AG08396 (cell line): ENCODE results near the gene ARHGAP24.
A peak's percentile ranks its signal among the peaks of the same experiment; 100 is the strongest.
"Not testable (repeated sequence)": the region's sequence is repeated elsewhere in the genome, so short reads cannot be mapped to it uniquely, and the experiment has no call there.

Source experiments
- DNase-seq: peaks from one replicate; pipeline ENCODE4 v3.0.0; 2012; ENCODE audit warnings: low spot score, mixed read lengths

The ARHGAP24 gene

DNA sequence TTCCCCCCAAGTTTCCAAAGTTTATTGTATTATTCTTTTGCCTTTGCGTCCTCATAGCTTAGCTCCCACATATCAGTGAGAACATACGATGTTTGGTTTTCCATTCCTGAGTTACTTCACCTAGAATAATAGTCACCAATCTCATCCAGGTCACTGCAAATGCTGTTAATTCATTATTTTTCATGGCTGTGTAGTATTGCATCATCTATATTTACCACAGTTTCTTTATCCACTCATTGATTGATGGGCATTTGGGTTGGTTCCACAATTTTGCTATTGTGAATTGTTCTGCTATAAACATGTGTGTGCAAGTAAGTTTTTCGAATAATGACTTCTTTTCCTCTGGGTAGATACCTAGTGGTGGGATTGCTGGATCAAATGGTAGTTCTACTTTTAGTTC, 43.6 kb downstream of the ARHGAP24 start:
- DNase-seq, result not testable (repeated sequence)

DNA sequence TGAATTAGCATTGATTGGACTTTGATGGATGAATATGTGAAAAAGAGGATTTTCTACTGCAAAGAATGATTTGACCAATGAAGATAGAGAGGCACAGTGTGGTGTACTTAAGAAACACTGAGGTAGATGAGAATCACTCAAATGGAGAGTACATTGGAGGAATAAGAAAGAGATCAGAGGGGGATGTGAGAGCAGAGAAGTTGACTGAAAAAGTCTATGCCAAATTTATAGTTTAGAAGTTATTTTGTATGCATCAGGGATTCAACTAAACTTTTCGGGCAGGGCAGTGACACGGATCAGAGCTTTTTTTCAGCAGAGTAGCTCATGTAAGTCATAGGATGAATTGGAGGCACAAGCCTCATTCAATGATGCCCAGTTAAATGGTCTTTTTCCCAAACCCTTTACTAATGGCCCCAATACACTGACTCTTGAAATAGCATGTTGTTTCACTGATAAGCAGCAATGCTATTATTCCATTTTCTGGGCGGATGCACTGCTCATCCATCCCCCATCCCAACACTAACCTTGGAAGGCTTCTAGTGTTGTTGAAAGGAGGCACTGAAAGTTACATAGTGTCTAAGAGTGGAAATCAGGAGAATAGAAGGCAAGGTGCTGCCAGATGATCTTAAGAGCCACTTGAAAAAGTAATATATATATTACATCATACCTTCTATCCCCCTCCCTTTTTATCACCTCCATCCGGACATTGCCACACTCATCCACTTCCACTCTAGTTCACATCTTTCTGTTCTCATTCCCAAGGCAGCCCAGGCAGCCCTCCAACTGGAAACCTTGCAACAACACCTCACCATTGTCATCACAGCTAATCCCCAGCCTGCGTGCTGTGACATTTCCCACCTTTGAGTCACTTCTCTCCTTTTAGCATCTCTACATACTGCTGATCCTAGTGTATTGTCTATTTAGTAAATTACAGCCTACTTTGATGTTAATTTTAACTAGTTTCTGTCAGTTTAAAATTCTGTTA, 46.1 kb downstream of the ARHGAP24 start:
- DNase-seq, result no peak

DNA sequence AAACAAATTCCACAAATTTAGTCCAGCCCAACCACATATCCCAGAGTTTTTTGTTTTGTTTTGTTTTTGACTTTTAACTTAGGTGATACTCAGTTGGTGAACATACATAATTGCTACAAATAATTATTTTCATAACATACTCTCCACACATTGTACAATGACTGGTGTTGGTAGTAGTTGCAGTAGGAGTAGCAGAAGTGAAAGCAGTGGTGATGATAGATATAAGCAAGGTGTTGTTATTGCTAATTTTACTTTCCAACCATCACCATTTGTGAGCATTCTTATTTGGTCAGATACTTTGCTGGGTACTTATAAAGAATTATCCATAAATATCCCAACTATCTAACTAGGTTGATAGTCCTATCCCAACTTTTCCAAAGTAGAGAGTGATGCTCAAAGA, 47.3 kb downstream of the ARHGAP24 start:
- DNase-seq, result no peak

DNA sequence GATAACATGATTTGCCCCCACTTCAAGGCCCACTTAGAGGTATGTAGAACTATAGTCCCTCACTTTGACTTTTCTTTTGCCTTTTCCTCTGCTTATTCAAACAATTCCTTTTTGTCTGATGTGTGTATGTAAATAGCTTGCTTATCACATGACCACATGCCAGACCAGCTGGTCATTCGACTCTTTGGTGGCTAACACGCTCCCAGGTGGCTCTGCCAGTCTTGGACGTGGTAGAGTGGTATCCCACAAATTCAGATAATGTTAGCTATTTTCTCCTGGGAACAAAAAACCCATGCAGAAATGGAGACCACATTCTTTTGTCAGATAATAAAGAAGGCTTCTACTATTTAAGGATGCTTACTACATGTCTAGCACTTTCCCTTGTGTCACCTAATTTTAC, 47.9 kb downstream of the ARHGAP24 start:
- DNase-seq, result no peak

DNA sequence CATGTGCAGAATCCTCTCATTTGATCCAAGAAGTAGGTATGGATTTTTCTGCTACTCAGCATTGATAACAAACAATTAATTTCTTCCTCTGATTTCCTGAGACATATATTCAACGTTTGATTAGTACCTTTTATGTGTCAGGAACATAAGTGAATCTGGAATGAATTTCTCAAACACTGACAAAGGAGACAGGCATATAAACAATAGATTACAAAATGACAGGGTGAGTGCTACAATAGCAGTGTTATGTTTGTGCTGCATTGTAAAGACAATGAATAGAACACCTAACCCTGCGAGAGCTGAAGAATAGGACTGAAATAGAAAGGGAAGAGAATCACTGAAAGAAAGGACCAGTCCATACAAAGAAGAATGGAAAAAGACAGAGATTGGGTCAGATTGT, 52.9 kb downstream of the ARHGAP24 start:
- DNase-seq, result no peak

DNA sequence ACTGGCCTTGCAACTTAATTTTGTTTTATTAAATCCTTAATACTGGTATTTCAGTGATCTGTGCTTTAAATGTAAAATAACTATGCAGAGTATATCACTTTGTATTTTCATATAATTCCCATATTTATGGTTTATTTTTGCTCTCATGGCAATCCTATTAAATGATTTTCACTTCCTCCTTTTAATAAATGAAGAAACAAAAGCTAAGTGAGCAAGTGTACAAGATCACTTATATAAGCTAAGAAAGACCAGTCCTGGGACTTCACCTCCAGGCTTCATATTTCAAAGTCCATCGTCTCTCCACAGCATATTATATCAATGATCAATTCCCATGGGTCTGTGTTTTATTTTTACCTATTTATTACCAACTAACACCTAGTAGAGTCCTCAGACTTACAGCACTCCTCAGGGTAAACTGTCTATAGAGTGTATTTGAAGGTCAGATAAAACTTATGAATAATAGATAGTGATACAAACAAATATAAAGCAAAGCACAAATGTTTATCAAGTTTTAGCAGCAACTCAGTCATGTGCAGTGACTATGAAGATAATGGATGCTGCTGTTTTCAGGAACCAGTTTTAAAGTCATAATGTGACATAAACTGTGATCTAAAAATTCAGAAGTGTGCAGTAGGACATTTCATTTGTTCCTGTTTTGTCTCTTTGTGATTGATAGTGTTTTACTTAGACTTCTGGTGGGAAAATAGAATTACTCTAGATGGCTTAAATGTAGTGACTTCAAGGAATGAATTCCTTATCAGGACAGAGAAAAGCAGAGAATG, 56.8 kb downstream of the ARHGAP24 start:
- DNase-seq, result no peak

DNA sequence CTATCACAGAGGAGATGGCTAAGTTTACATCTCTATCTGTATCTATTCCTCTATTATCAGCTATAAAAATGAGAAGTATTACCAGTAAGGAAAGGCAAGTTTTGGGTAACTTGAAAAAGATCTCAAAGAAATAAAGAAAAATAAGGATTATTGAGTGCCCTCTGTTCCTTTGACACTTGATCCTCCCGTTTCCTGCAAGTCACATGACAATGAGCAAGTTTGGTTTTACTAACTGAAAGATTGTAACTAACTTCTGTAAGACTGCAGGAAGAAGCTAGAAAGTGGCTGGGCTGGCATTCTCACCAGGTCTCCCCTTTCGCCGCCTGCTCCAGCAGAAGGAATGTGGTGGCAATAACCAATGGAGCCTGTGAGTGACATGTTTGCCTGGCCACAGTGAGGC, 59.2 kb downstream of the ARHGAP24 start:
- no peak for DNase-seq

DNA sequence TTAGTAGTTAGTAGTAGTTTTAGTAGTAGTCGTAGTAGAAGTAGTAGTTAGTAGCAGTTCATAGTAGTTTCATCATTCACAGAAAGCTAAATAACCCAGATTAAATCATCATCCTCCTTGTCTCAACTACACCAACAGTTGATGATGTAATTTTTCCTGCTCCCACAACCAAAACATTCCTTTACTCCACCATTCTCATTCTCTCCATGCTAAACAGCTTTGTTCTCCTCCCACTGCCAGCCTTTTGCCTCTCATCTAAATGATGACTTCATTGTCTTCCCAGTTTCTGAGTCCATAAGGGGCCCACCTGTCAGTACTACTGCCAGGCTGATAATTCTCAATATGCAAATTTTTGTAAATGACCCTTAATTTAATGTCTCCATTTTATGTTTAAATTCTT, 68.9 kb downstream of the ARHGAP24 start:
- DNase-seq, result no peak

DNA sequence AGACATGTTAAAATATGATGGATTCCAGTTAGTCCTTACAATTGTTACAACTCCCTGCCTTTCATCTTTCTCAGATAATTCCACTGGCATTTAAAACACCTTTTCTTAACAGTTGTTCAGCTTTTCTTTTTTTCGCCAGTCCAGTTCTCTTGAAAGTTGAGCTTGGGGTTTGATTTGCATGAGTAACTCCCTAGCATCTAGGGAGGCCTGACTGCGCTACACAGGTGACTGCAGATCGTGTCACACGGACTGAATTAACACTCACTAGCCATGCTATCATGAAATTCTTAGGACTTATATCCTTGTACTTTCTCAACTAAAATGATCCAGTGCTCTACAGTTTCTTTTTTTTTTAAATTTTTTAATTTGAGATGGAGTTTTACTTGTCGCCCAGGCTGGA, 69.8 kb downstream of the ARHGAP24 start:
- DNase-seq, result no peak

DNA sequence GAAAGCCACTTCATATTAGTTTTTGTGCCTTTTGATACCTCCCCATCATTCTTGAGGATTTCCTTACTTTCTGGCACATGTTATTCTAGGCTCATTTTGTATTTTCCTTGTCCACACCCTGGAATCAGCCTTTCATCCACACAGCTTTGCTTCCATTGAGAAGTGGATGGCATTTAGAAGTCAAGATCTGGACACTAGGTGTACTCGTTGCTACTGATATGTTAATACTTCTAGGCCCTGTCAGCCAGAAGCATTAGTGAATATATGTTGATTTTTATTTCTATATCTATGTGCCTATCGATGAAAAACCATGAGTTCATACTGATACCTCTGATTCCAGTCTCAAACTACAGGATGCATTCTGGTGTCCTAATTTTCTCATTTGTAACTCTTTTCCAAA, 73.2 kb downstream of the ARHGAP24 start:
- DNase-seq, result no peak

DNA sequence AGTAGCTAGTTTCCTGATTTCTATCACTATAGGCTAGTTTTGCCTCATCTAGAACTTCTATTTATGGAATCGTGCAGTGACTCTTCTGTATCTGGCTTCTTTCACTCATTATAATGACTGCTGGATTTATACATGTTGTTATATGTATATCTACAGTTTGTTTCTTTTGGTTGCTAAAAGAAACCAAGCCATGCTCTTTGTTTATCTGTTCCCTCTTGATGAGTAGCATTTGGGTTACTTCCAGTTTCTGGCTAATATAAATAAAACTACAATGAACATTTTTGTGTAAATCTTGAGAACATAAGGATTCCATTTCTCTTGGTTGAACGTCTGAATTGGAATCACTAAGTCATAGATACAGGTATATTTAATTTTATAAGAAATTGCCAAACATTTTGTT, 73.9 kb downstream of the ARHGAP24 start:
- DNase-seq, result no peak

DNA sequence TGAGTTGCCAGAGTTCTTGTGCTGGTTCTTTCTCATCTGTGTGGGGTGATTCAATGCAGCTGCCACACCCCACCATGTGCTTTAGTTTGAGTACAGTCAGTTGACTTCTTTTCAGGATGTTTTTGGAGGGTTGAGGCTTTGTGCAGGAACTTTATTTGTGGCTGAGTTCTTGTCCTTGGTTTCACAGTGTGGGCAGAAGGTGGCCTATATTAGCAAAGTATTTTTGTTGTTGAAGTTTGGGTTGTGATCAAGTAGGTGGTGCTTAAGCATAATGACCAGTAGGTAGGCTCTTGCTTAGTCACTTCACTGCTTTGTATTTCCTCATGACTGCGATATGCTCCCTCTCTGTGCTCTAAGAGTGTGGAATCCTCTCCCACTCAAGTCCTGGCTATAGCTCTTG, 80.3 kb downstream of the ARHGAP24 start:
- DNase-seq, result no peak

DNA sequence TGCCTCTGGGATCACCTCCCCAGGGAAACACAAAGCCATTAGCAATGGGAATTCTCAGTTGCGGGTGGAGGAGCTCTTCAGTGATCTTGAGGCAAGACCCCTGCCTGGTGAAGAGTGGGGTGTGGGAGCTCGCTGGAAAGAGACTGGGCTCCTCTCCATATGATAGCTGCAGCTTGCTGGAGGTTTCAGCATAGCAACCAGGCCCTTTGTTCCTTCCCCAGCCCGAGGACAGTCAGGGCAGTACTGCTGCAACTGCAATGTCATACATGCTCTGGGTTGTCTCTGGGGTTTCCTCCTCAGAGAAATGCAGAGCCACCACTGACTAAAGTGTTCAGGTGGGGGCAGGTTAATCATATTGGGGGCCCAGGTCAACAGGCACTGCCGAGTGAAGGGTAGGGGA, 81.3 kb downstream of the ARHGAP24 start:
- no peak for DNase-seq

DNA sequence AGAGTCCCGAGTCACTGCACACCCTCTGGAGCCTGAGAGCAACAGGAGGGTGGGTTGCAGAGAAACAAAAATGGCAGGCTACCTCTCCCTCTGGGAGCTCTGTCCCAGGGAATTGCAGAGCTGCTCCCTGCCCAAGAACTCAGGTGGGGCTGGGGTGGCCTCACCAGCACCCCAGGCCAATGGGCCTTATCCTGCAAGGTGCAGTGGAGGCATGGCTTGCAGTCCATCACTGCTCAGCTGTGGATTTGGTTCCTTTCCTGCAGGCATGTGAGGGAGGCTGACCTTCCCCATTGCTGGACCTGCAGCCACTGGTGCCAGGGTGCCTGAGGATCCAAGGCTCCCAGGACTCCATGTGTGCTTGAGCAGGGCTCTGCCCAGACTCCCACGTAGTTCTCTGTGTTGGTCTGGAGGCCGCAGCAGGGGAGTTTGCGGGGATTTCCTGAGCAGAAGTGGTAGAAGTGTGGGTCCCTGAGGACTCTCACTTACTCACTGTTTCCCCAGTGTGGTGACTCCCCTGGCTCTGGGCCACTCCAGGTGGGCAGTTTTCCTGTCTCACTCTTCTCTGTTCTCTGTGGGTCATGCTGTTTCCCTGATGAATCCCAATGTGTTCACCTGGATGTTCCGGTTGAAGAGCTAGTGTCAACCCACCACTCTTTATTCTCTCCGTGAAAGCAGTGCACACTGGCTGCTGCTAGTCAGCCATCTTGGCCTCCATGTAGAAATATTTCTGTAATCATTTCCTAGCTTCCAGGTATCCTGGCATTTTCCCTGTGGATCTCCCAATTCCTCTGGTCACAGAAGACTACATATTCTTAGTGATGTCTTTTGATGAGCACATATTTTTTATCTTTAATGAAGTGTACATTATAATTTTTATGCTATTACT, 82.3 kb downstream of the ARHGAP24 start:
- DNase-seq, result no peak

DNA sequence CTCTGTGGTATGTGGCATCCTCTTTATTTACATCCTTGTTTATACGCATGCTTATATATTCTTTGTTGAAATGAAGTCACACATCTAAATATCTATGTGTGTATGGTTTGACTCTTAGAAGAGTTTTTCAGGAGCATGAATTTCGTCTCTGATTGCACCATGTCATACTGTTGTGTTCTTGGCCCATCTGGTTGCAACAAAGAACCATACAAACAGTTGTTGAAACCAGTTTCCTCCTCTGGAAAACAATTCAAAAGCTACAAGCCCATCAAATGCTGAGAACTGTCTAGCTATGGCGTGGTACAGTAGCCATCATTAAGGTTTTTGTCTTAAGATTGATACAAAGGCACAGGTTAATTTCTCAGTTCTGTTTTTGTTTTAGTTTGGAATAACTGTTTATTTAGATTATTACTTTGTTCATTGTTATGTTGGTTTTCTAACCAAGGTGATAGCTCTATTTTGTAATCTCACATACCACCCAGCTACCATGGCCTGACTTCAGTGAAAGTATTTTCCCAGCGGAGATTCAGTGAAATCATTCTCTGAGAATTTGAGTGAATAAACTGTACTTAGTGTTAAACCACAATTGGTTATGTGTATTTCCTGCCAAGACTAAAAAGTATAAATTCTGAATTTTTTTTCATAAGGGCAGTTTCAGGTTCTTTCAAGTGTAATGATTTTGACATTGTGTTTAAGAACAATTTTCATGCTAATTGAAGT, 91.0 kb downstream of the ARHGAP24 start:
- peak; percentile 6 for DNase-seq

DNA sequence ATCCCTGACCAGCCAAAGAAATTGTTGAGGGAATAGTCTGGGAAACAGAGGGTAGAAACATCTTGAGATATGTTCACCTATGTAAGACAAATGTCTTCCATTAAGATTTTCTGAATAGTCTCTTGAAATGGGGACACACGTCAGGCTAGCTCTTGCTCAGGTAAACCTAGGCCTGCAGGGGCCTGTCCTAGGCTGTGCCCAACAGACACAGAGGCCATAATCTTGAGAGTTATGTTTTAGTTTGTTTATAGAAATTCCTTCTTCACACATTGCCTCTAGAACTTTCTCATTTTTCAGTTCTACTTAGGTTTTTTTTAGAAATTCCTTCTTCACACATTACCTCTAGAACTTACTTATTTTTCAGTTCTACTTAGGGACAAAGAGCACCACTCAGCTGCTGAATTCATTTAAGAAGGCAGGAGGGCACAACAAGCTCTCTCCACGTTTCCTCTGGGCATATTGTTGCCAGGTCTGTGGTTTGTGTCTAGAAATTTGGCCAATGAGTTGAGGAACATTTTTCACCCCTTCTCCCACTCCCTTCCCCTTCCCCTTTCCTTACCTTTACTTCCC, 94.9 kb downstream of the ARHGAP24 start:
- DNase-seq, result no peak

DNA sequence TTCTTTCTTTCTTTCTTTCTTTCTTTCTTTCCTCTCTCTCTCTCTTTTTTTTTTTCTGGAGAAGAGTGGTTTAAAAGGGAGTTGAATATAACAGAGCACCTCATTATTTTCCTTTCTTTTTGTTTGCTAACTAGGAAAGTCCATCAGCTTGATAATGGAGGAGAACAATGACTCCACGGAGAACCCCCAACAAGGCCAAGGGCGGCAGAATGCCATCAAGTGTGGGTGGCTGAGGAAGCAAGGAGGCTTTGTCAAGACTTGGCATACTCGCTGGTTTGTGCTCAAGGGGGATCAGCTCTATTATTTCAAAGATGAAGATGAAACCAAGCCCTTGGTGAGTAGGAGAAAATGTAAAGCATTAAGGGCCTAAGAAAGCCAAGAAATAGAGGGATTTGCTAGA, 95.4 kb downstream of the ARHGAP24 start:
- no peak for DNase-seq

DNA sequence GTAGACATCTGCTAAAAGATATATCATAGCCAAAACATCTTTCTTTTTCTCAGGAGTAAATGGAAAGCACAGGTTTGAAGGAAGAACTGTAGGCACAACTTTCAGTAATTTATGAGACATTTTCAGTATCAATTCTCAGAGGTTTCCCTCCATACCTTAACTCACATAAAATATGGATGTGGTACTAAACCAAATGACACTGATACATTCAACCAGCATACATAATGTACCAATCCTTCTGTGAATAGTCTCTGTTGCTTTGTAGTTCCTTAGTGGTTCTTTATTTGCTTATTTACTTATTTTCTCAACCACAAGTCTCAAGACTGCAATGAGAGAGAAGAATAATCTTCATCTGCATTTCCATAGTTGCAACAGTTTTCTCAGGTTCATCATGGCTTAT, 96.1 kb downstream of the ARHGAP24 start:
- no peak for DNase-seq

DNA sequence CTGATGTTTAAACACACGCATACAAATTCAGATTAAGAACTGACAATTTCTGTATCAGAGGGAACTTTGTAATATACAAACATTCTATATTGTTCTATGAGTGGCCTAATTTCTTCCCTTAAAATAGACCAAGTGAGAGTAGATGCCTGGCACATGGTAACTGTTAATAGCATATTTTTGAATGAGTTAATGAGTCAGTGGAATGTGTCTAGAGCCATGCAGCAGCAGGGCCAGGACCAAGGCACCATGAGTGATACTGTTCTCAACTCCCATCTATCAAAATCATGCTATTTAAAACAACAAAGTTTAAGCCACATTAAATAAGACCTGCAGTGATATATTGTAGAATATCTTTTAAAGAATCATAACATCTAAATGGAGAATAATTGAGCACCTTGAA, 98.3 kb downstream of the ARHGAP24 start:
- no peak for DNase-seq

DNA sequence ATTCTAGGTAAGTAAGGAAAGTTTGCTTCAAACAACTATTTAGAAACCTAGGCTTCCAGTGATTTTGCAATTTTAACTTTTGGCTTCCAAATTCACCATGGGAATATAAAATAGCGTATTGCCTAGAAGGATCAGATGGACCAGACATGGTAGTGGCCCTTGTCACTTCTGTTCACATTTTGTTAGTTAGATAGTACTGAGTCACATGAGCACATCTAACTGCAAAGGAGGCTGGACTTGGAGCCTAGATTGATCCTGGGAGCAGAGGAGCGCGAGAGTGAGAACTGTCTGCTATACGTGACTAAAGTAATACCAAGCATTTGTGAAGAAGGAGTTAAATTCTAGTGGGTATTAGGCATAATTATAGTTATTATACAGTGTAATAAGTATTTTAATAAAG, 102.4 kb downstream of the ARHGAP24 start:
- DNase-seq, result no peak

DNA sequence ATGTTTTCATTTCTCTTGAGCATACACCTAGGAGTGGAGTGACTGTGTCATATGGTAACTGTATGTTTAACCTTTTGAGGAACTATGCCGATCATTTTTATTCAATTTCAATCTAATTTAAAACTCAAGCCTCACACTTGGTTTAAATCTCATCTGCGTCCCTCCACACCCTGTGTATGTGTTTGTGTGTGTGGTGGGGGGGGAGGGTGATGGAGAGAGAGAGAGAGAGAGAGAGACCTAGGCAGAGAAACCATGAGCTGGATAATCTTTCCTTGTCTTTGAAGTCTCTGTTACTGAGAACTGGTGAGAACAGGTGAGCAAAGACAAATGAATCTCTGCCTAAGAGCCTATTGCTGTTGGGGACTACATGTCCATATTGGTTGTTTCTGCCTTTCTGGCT, 105.0 kb downstream of the ARHGAP24 start:
- DNase-seq, result no peak
